ENCODE results near the gene GPR157.

The GPR157 gene

DNA sequence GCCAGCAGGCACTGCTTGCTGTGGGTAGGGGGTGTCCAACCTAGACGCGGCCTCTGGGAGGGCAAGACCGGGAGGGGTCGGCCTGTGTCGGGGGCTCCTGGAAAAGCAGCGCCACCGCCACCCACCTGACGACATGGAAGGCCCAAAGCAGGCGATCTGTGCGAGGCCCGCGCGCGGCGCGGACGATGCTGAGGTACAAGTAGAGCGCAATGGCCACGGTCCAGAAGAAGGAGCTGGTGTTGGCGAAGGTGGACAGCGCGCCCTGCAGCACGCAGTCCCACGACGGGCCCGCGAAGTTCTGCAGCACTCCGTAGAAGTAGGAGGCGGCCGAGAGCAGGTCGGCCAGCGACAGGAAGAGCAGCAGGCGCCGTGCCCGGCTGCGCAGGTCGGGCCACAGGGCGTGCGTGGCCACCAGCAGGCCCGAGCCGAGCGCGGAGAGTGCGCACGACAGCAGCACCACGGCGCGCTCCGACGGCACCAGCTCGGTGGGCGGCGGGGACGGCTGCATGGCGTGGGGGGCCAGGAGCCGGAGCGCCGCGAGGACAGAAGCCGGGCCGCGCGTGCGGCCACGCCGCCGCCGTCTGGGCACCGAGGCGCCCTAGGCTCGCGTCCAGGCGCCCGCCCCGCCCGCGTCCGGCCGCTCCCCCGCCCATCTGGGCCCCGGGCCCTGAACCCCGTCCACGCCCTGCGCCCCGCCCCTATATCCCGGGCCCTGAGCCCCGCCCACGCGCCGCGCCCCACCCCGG, at the start of gene GPR157:
Gene GPR157 (minus strand): TSS at position 583 of the 746 bp plus-strand sequence. CDS start 75 bp downstream, at position 508.
- no peaks in the 10 kb centered on the region for H3K36me3 ChIP-seq (replicated peaks)
- no peaks in the 10 kb centered on the region for H3K9me3 ChIP-seq
- H3K4me1 ChIP-seq: peaks cover 3% of the 10 kb centered on the region
- peak; percentile 72 to 94 for DNase-seq (ENCODE audit: low spot score in 2 of 2)
- no peaks in the 10 kb centered on the region for H3K27me3 ChIP-seq (ENCODE audit: low read depth)
- peak within 1 kb of the TSS; percentile 62 for H3K4me3 ChIP-seq
- in situ Hi-C loops (cut with MboI; ENCODE audit: low sequenced_read_pairs): no loop called here

- in situ Hi-C loops (cut with MboI; ENCODE audit: low sequenced_read_pairs): no loop called here
Measured at GRCh38 chr1:9174762-9175161, 45.9 kb upstream of the GPR157 start.

GRCh38 chr1:9174243-9174642, 45.3 kb upstream of the GPR157 start:
- no peak for DNase-seq (ENCODE audit: low spot score in 2 of 2)
- Histone ChIP-seq H3K27me3 (ENCODE audit: low read depth) (no peaks in the 10 kb centered on the region), H3K4me3 (no peak overlapping the region), H3K9me3 (peaks cover 3% of the 10 kb centered on the region; the same call in 1 of the 2 replicates), H3K4me1 (peaks cover 13% of the 10 kb centered on the region), H3K36me3 (replicated peaks) (no peaks in the 10 kb centered on the region)
- in situ Hi-C loops (cut with MboI; ENCODE audit: low sequenced_read_pairs): no loop called here

More at GRCh38 chr1:9174762-9175161, 45.9 kb upstream of the GPR157 start:
- H3K27me3 ChIP-seq (ENCODE audit: low read depth): no peaks in the 10 kb centered on the region
- peaks cover 13% of the 10 kb centered on the region for H3K4me1 ChIP-seq
- peaks cover 3% of the 10 kb centered on the region; the same call in 1 of the 2 replicates for H3K9me3 ChIP-seq
- no peak for DNase-seq (ENCODE audit: low spot score in 2 of 2)
- no peak overlapping the region for H3K4me3 ChIP-seq
- H3K36me3 ChIP-seq (replicated peaks): no peaks in the 10 kb centered on the region

- H3K9me3 ChIP-seq: no peaks in the 10 kb centered on the region
- in situ Hi-C loops (cut with MboI; ENCODE audit: low sequenced_read_pairs): no loop called here
- no peak for DNase-seq (ENCODE audit: low spot score in 2 of 2)
- peaks cover 6% of the 10 kb centered on the region for H3K4me1 ChIP-seq
- no peak overlapping the region for H3K4me3 ChIP-seq
- H3K27me3 ChIP-seq (ENCODE audit: low read depth): no peaks in the 10 kb centered on the region
- no peaks in the 10 kb centered on the region for H3K36me3 ChIP-seq (replicated peaks)
Measured at GRCh38 chr1:9169601-9170137, 40.8 kb upstream of the GPR157 start.

DNA sequence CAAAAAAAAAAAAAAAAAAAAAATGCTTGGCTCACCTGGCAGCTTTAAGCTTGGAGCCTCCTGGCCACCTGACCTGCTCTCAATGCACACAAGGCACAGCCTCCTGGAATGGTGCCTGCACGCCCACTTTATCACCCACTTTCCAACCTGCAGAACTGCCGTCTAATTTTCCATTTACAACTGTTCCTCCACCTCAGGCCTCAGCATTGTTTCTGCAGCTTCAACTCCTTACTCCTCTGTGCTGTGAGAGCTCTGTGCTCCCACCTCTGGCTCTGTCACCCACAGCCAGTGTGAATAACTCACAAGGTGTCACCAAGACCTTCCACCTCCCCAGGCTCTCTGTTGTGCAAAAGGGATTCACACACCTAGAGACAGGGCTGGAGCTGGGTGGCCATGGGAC, 38.7 kb upstream of the GPR157 start:
- DNase-seq (ENCODE audit: low spot score in 2 of 2): no peak
- Histone ChIP-seq H3K4me3 (no peak overlapping the region), H3K4me1 (peaks cover 15% of the 10 kb centered on the region), H3K27me3 (ENCODE audit: low read depth) (no peaks in the 10 kb centered on the region), H3K36me3 (replicated peaks) (no peaks in the 10 kb centered on the region), H3K9me3 (no peaks in the 10 kb centered on the region)
- in situ Hi-C loops (cut with MboI; ENCODE audit: low sequenced_read_pairs): no loop called here

DNA sequence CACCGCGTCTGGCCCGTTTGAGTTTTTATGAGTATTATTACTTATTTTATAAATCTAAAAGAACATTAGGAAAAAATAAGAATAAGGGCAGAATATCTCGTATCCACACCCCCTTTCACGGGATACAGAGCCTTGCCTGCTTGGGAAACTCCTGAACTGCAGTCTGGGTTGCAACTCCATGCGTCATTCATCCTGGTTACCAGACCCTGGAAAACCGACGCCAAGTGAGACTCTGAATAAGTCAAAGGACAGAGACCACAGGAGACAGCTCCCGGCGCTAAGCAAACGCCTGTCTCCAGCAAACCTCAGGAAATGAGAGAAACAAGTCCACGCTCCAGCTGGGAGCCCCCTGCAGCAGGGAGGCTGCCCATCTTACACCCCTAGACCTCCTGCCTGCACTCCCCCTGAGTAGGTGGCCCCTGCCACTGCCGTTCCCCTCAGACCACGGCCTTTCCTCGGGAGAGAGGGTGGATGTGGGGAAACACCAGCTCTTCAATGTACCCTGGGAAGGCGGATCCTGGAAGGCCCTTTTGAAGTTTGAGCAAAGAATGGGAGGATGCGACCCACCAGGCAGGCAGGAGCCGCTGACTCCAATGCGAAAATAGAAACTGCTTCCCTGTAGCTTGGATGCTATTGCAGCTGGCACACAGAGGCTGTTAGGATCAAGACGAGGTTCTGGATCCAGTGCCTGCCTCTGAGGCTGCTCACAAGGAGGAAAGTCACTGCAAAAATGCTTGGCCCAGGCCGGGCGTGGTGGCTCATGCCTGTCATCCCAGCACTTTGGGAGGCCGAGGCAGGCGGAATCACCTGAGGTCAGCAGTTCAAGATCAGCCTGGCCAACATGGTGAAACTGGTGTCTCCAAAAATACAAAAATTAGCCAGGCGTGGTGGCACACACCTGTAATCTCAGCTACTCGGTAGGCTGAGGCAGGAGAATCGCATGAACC, 37.7 kb upstream of the GPR157 start:
- no peaks in the 10 kb centered on the region for H3K36me3 ChIP-seq (replicated peaks)
- no peak overlapping the region for H3K4me3 ChIP-seq
- DNase-seq (ENCODE audit: low spot score in 2 of 2): no peak
- no peaks in the 10 kb centered on the region for H3K27me3 ChIP-seq (ENCODE audit: low read depth)
- H3K9me3 ChIP-seq: no peaks in the 10 kb centered on the region
- peaks cover 15% of the 10 kb centered on the region for H3K4me1 ChIP-seq
- in situ Hi-C loops (cut with MboI; ENCODE audit: low sequenced_read_pairs): no loop called here

GRCh38 chr1:9165396-9165795, 36.5 kb upstream of the GPR157 start:
- Histone ChIP-seq H3K9me3 (no peaks in the 10 kb centered on the region), H3K4me1 (peaks cover 15% of the 10 kb centered on the region), H3K27me3 (ENCODE audit: low read depth) (no peaks in the 10 kb centered on the region), H3K36me3 (replicated peaks) (no peaks in the 10 kb centered on the region), H3K4me3 (no peak overlapping the region)
- in situ Hi-C loops (cut with MboI; ENCODE audit: low sequenced_read_pairs): no loop called here
- DNase-seq (ENCODE audit: low spot score in 2 of 2): peak; percentile 39

- no peak for DNase-seq (ENCODE audit: low spot score in 2 of 2)
- Histone ChIP-seq H3K4me1 (peaks cover 15% of the 10 kb centered on the region), H3K36me3 (replicated peaks) (no peaks in the 10 kb centered on the region), H3K9me3 (no peaks in the 10 kb centered on the region), H3K4me3 (no peak overlapping the region), H3K27me3 (ENCODE audit: low read depth) (no peaks in the 10 kb centered on the region)
- in situ Hi-C loops (cut with MboI; ENCODE audit: low sequenced_read_pairs): no loop called here
Measured at GRCh38 chr1:9164919-9165318, 36.0 kb upstream of the GPR157 start.

DNA sequence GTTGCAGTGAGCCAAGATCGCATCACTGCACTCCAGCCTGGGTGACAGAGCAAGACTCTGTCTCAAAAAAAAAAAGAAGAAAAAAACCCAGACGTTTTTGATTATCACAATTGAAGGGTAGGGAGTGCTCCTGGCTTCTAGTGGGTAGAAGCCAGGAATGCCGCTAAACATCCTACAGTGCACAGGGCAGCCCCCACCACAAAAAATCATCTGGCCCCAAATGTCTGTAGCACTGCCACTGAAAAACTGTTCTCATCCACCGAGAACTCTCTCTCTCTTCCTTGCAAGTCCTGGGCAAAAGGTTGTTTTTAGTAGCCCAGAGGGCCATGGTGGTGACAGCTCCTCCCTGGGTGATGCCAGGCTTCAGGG, 35.6 kb upstream of the GPR157 start:
- Histone ChIP-seq H3K27me3 (ENCODE audit: low read depth) (no peaks in the 10 kb centered on the region), H3K4me1 (peaks cover 15% of the 10 kb centered on the region), H3K36me3 (replicated peaks) (no peaks in the 10 kb centered on the region), H3K9me3 (no peaks in the 10 kb centered on the region), H3K4me3 (no peak overlapping the region)
- in situ Hi-C loops (cut with MboI; ENCODE audit: low sequenced_read_pairs): no loop called here
- no peak for DNase-seq (ENCODE audit: low spot score in 2 of 2)

DNA sequence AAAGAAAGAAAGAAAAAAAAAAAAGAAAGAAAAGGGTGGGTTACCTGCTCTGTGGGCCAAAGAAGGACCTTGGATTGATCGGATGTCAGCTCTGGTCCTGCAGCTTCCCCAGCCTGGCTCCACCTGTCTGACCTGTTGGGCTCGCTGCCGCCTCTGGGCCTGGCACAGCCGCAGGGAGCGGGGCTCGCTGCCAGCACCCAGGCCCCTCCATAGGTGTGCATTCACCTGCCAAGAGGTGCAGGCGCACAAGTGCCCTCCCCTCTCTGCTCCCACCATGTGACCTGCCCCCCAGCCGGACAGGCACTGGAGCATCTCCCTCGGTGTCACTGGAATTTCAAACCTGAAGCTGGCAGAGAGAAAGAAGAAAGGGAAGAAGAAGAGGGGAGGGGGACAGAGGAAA, 33.1 kb upstream of the GPR157 start:
- H3K4me1 ChIP-seq: peaks cover 15% of the 10 kb centered on the region
- H3K27me3 ChIP-seq (ENCODE audit: low read depth): no peaks in the 10 kb centered on the region
- in situ Hi-C loops (cut with MboI; ENCODE audit: low sequenced_read_pairs): no loop called here
- H3K4me3 ChIP-seq: no peak overlapping the region
- no peaks in the 10 kb centered on the region for H3K36me3 ChIP-seq (replicated peaks)
- H3K9me3 ChIP-seq: no peaks in the 10 kb centered on the region
- no peak for DNase-seq (ENCODE audit: low spot score in 2 of 2)

GRCh38 chr1:9161342-9161741, 32.4 kb upstream of the GPR157 start:
- peaks cover 15% of the 10 kb centered on the region for H3K4me1 ChIP-seq
- H3K36me3 ChIP-seq (replicated peaks): no peaks in the 10 kb centered on the region
- H3K4me3 ChIP-seq: no peak overlapping the region
- in situ Hi-C loops (cut with MboI; ENCODE audit: low sequenced_read_pairs): no loop called here
- H3K27me3 ChIP-seq (ENCODE audit: low read depth): no peaks in the 10 kb centered on the region
- no peaks in the 10 kb centered on the region for H3K9me3 ChIP-seq
- no peak for DNase-seq (ENCODE audit: low spot score in 2 of 2)

GRCh38 chr1:9160079-9160717, 31.3 kb upstream of the GPR157 start:
- H3K4me1 ChIP-seq: peaks cover 10% of the 10 kb centered on the region
- DNase-seq (ENCODE audit: low spot score in 2 of 2): no peak
- H3K36me3 ChIP-seq (replicated peaks): no peaks in the 10 kb centered on the region
- in situ Hi-C loops (cut with MboI; ENCODE audit: low sequenced_read_pairs): no loop called here
- no peaks in the 10 kb centered on the region for H3K9me3 ChIP-seq
- H3K4me3 ChIP-seq: no peak overlapping the region
- no peaks in the 10 kb centered on the region for H3K27me3 ChIP-seq (ENCODE audit: low read depth)

- in situ Hi-C loops (cut with MboI; ENCODE audit: low sequenced_read_pairs): no loop called here
- no peaks in the 10 kb centered on the region for H3K36me3 ChIP-seq (replicated peaks)
- H3K4me3 ChIP-seq: no peak overlapping the region
- H3K9me3 ChIP-seq: no peaks in the 10 kb centered on the region
- no peak for DNase-seq (ENCODE audit: low spot score in 2 of 2)
- no peaks in the 10 kb centered on the region for H3K4me1 ChIP-seq
- no peaks in the 10 kb centered on the region for H3K27me3 ChIP-seq (ENCODE audit: low read depth)
Measured at GRCh38 chr1:9155879-9156278, 27.0 kb upstream of the GPR157 start.
